Mammary epithelial cell (primary cell): ENCODE data around the gene RNPEPL1.

Experiments used
- CTCF ChIP-seq, 2 donors: IDR thresholded peaks in 1 of 2; conservative IDR thresholded peaks in 1 of 2; 2 replicates each; pipeline ENCODE4 v1.5.1; 2011 to 2012; ENCODE audit warnings: inconsistent platforms in 2 of 2, low read length in 2 of 2, mild to moderate bottlenecking in 2 of 2, control low read depth in 1 of 2, low read depth in 1 of 2; ENCODE audit not compliant: insufficient read depth in 1 of 2; ENCODE audit errors: extremely low read depth in 1 of 2
- EZH2 ChIP-seq: IDR thresholded peaks from 2 replicates; pipeline ENCODE4 v1.6.1; 2012; ENCODE audit warnings: low read length, inconsistent platforms, borderline replicate concordance

GRCh38 chr2:240602266-240603050, 34.2 kb downstream of the RNPEPL1 start:
- no peak for TF ChIP-seq EZH2
- no peak for TF ChIP-seq CTCF (conservative IDR thresholded peaks at IDR 0.05 in 1 of 2, IDR thresholded peaks at IDR 0.05 in 1 of 2; ENCODE audit: extremely low read depth in 1 of 2, insufficient read depth in 1 of 2, low read depth in 1 of 2, low read length in 2 of 2)
